ENCODE data around the gene PRKCSH.

PRKCSH gene

DNA sequence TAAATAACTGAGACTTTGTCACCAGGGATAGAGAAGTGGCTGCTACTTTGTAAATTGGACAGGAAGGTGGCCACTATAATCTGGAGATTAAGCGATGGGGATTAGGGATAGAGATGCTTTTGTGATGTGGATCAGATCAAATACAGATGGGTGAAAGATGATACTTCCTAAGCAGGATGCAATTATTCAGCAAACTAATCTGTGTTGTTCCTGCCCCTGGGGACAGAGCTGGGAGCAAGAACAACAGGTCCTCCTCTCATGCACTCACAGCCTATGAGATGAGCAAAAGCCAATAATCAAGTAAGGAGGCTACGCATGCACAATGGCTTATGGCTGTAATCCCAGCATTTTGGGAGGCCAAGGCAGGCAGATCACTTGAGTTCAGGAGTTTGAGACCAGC lies 20.9 kb upstream of the PRKCSH start:
- DNase-seq (ENCODE audit: low read depth), result no peak
- no peak overlapping the region for H3K4me3 ChIP-seq (ENCODE audit: low read length)
- TF ChIP-seq, protein P1, sequence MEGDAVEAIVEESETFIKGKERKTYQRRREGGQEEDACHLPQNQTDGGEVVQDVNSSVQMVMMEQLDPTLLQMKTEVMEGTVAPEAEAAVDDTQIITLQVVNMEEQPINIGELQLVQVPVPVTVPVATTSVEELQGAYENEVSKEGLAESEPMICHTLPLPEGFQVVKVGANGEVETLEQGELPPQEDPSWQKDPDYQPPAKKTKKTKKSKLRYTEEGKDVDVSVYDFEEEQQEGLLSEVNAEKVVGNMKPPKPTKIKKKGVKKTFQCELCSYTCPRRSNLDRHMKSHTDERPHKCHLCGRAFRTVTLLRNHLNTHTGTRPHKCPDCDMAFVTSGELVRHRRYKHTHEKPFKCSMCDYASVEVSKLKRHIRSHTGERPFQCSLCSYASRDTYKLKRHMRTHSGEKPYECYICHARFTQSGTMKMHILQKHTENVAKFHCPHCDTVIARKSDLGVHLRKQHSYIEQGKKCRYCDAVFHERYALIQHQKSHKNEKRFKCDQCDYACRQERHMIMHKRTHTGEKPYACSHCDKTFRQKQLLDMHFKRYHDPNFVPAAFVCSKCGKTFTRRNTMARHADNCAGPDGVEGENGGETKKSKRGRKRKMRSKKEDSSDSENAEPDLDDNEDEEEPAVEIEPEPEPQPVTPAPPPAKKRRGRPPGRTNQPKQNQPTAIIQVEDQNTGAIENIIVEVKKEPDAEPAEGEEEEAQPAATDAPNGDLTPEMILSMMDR (conservative IDR thresholded peaks at IDR 0.05; ENCODE audit: low read length), result no peak

DNA sequence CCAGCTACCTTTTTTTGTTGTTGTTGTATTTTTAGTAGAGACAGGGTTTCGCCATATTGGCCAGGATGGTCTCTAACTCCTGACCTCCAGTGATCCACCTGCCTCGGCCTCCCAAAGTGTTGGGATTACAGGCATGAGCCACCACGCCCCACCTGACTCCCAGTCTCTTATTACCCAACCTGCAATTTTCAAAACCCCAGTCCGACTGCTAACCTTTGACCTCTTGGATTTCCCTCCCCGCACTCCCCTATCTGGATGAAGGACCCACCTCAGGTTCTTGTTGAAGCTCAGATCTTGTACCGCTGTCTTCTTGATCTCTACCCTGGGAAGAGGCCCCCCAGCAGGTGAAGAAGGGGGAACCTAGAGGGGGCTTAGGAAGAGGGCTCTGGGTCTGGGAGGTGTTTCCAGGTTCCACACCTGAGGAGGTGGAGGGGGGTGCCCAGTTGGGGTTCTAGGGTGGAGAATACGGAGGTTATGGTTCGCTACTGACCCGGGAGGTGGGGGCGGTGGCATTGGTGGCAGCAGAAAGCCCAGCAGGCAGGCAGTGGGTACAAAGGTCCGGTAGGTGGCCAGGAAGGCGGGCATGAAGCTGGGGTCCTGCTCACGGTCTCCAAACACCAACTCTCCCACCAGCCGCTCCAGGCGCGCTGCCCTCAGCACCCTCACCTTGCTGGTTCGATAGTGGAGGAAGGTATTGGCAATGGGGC lies 18.9 kb upstream of the PRKCSH start:
- no peak for DNase-seq (ENCODE audit: low read depth)
- H3K4me3 ChIP-seq (ENCODE audit: low read length), result no peak overlapping the region
- TF ChIP-seq, protein P1 (conservative IDR thresholded peaks at IDR 0.05; ENCODE audit: low read length), result no peak

DNA sequence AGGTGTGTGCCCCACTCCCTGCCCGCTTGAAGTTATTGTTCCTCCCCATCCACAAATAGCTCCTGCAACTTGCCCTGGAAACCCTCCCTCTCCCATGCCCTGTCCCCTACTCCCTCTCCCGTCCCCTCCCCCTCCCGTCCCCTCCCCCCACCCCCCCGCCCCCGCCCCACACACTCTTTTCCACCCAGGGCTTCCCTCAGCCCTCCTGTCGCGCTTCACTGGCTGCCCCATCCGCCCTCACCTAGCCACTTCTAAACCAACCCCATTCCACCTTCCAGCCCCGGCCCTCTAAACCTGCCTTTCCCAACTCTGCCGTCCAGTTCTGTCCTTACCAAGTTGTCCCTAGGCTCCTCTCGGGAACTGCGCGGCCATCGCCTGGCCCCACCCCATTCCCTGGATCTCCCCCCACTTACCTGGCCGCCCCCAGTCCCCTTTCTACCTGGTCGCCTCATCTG lies 17.3 kb upstream of the PRKCSH start:
- no peak for DNase-seq (ENCODE audit: low read depth)
- TF ChIP-seq, protein P1 (conservative IDR thresholded peaks at IDR 0.05; ENCODE audit: low read length), result no peak
- H3K4me3 ChIP-seq (ENCODE audit: low read length), result no peak overlapping the region

DNA sequence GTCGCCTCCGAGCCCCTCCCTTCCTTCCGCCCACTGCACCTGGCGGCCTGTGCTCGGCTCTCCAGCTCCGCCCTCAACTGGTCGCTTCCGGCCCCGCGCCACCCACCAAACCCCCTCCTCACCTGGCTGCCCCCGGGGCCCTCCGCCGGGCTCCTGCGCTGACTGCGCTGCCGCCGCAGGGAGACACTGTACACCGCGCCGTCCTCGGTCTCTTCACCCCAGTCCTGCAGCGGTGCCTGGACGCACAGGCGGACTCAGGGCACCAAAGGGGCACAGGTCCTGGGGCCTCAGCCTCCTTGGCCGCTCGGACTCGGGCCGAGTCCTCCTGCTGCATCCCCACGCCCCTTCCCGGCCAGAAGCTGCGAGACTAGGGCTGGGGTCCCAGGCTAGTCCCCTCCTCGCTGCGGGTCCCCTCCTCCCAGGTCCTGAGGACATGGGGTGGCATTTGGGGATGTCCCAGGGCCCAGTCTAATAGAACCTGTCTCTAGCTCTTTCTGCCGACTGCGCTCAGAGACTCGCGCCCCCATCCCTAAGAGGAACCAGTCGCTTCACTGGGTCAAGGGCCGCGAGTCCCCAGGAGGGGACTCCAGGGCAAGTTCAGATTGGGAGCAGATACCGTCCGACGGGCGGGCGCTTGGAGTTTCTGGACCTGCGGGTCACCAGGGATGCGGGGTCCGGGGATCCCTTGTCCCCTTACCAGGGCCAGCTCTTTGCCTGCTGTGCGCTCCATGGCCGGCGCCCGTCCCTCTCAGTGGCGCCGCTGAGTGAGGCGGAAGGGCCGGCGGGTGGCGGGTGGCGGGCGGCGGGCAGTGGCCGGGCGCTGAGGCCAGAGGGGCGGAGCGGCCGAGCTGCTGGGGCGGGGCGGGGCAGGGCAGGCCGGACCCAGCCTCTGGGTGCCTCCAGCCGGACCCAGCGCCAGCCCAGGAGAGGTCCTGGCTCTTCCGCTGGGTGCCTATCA lies 16.6 kb upstream of the PRKCSH start, which contains the start of gene RGL3:
Gene RGL3 (minus strand): TSS at position 766 of the 958 bp plus-strand sequence. CDS start 36 bp downstream, at position 730.
- TF ChIP-seq, protein P1 (conservative IDR thresholded peaks at IDR 0.05; ENCODE audit: low read length), result no peak
- peak within 1 kb of the TSS; percentile 22 for H3K4me3 ChIP-seq (ENCODE audit: low read length)
- DNase-seq (ENCODE audit: low read depth), result no peak

DNA sequence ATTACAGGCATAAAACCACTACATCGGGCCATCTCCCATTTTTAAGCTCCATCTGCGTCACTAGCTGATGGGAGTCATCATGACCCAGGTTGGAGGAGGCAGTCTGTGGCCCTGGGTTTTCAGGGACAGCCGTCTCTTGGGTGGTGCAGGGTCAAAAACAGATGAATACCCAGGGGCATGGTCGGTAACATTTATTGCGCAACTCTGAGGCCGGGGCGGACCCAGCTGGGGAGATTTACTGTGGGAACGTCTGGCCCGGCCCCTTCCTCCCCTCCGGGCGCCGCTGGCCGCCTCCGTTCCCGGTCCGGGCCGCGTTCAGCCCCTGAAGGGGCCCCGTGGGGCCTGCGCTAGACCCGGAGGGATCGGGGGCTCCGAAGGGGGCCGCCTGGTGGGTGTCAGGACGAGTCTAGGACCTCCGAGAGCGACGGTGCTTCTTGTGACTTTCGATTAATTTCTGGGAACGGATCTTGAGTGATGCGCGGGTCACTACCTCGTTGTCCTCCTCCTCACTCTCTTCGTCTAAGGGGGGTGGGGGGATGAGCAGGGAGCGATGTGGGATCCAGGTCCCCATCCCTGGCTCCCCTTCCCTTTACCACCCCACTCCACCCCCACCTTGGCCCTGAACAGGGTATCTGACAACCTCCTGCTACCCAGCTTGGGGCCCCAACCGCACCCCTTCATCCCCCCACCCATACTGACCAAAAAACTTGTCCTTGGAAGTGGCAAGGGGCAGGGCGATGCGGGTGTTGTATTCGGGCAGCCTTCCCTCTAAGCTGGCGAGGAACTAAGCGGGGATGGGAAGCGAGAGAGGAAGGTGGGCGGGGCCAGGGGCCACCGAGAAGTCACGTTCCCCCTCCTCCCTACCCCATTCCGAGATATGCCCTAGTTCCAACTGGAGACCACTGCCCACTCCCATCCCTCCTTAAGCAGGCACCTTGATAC lies 14.7 kb upstream of the PRKCSH start:
- TF ChIP-seq, protein P1 (conservative IDR thresholded peaks at IDR 0.05; ENCODE audit: low read length), result no peak
- peak; percentile 23 for DNase-seq (ENCODE audit: low read depth)
- H3K4me3 ChIP-seq (ENCODE audit: low read length), result 0 out of 2 replicates have a peak overlapping the region, but pooled peaks have one; percentile 12

DNA sequence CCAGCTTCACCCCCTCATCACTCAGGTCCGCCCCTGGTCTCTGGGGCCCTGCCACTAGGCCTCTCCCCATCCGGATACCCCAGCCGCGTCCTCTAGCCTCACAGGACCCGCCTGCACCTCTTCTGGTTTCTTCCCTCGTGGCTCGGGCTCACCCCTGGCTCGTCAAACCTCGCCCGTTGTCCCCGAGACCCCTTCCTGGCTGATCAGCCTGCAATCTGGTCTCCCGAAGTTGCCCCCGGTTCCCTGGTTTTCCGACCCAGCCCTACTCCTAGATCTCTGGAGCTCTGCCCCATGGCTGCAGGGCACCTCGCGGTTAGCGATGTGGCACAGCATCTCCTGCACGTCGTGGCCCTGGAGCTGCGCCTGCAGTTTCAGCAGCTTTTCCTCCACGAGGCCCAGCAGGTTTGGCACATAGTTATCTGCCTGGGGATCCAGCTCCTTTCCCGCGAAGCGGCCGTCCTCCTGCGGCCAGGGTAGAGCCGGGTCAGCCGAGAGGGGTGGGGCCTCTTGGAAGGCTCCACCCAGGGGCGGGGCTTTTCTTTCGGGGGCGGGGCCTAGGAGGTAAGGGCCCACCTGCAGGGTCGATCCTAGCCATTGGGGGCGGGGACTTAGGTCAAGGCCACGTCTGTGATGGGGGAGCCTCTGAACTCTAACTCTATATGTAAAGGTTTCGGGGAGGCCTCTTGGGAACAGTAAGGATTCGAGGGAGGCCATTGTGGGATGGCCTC lies 13.9 kb upstream of the PRKCSH start:
- TF ChIP-seq, protein P1 (conservative IDR thresholded peaks at IDR 0.05; ENCODE audit: low read length), result no peak
- no peak for DNase-seq (ENCODE audit: low read depth)
- H3K4me3 ChIP-seq (ENCODE audit: low read length), result no peak overlapping the region
